Right cardiac atrium (tissue), 5 donors: ENCODE data around the gene SPATA22. TPM values are rescaled to one million over a fixed set of nuclear protein-coding genes. Genes with fewer than 3 reads are reported as not detected.
A peak's percentile ranks its signal among the peaks of the same experiment; 100 is the strongest.

Source experiments
- ATAC-seq, 2 donors: fragments of 200-7000 bp; cut with Tn5 transposase; one replicate each; pipeline versions ENCODE4 v1.8.0 to v1.9.1; 2020; ENCODE audit warnings: moderate library complexity in 2 of 2, mild to moderate bottlenecking in 1 of 2
- DNase-seq, 3 donors: peaks; one replicate each; pipeline ENCODE4 v3.0.0-alpha.2; 2020
- H3K27ac ChIP-seq: one replicate; pipeline ENCODE4 v1.5.1; 2013; ENCODE audit warnings: mild to moderate bottlenecking, low read length, control low read depth, moderate library complexity
- H3K27me3 ChIP-seq: one replicate; pipeline ENCODE4 v1.6.1; 2013; ENCODE audit not compliant: control insufficient read depth, insufficient read depth
- H3K4me1 ChIP-seq: one replicate; pipeline ENCODE4 v1.6.1; 2013; ENCODE audit warnings: low read length; ENCODE audit not compliant: control insufficient read depth, insufficient read depth
- H3K4me3 ChIP-seq: one replicate; pipeline ENCODE4 v1.5.1; 2013; ENCODE audit warnings: low read length, control low read depth
- H3K9me3 ChIP-seq: one replicate; pipeline ENCODE4 v1.6.1; 2013; ENCODE audit warnings: low read length; ENCODE audit not compliant: control insufficient read depth
- WGBS: extraction: QIAGEN DNeasy Blood & Tissue Kit; methylation state at CpG from one replicate; pipeline ENCODE4 v1.1.7; 2013; 5-methylcytosine and 5-hydroxymethylcytosine counted together
- intact Hi-C, 4 donors: fragments of 100-400 bp; cut with DNase I; formaldehyde crosslinking; loops; one replicate each; pipeline versions ENCODE4 v1.11.0 to v1.14.0; 2022 to 2023
- polyA plus RNA-seq: library from polyadenylated mRNA; stranded (reverse); fragments of 200-250 nt; gene quantifications from one replicate; pipeline ENCODE4 v1.2.3, GENCODE V29; 2013
- total RNA-seq, 4 donors: library from RNA; stranded (reverse); fragmentation: NEBNext Ultra II Directional; extraction: Animal tissue kit (Norgen Biotek cat#: 25700); gene quantifications; one replicate each; pipeline ENCODE4 v1.2.1, GENCODE V29; 2021
- donor health status: healthy with polysubstance abuse.
- donor health status: DM: no; HTN: yes; CAD: no.
- donor health status: DM: no; HTN: no; CAD: no.
- donor health status: DM: no; HTN: yes; CAD: no; lungs with severe emphysema.
- donor health status: DM: yes; HTN: yes; CAD: no.

SPATA22 gene
- total and polyA plus RNA-seq, 5 donors = 0.45 to 1.6 (median 1.5) TPM; not detected in 2

- Histone ChIP-seq H3K4me3 (no peak overlapping the region), H3K27me3 (no peaks in the 10 kb centered on the region), H3K4me1 (no peaks in the 10 kb centered on the region), H3K9me3 (no peaks in the 10 kb centered on the region), H3K27ac (no peak overlapping the region)
- ATAC-seq = no peak
- intact Hi-C loops = no loop called here
- DNase-seq = no peak
- WGBS = 94% methylated on average over 2 of the region's 2 CpGs
Observed at GRCh38 chr17:3506054-3506453, 34.4 kb upstream of the SPATA22 start.

- Histone ChIP-seq H3K27me3 (no peaks in the 10 kb centered on the region), H3K4me3 (no peak overlapping the region), H3K27ac (no peak overlapping the region), H3K9me3 (no peaks in the 10 kb centered on the region), H3K4me1 (no peaks in the 10 kb centered on the region)
- no peak for DNase-seq
- ATAC-seq = no peak
- intact Hi-C loops = no loop called here
- 94% methylated on average over 7 of the region's 7 CpGs for WGBS
Observed at GRCh38 chr17:3505008-3505407, 33.4 kb upstream of the SPATA22 start.

GRCh38 chr17:3503285-3503684, 31.7 kb upstream of the SPATA22 start:
- intact Hi-C loops = no loop called here
- H3K9me3 ChIP-seq = no peaks in the 10 kb centered on the region
- DNase-seq (no peak), ATAC-seq (no peak)
- WGBS = 49% methylated on average over 1 of the region's 1 CpG
- no peak overlapping the region for H3K4me3 ChIP-seq
- no peak overlapping the region for H3K27ac ChIP-seq
- H3K4me1 ChIP-seq = no peaks in the 10 kb centered on the region
- no peaks in the 10 kb centered on the region for H3K27me3 ChIP-seq

GRCh38 chr17:3502466-3502865, 30.8 kb upstream of the SPATA22 start:
- WGBS = 71% methylated on average over 5 of the region's 5 CpGs
- Histone ChIP-seq H3K27me3 (no peaks in the 10 kb centered on the region), H3K4me3 (no peak overlapping the region), H3K4me1 (no peaks in the 10 kb centered on the region), H3K27ac (no peak overlapping the region), H3K9me3 (no peaks in the 10 kb centered on the region)
- no peak for ATAC-seq
- intact Hi-C loops = no loop called here
- DNase-seq = no peak

- DNase-seq (no peak), ATAC-seq (no peak)
- H3K4me3 ChIP-seq = no peak overlapping the region
- intact Hi-C loops = no loop called here
- H3K9me3 ChIP-seq = no peaks in the 10 kb centered on the region
- no peaks in the 10 kb centered on the region for H3K4me1 ChIP-seq
- WGBS = 75% methylated on average over 5 of the region's 5 CpGs
- H3K27me3 ChIP-seq = no peaks in the 10 kb centered on the region
- no peak overlapping the region for H3K27ac ChIP-seq
Observed at GRCh38 chr17:3501344-3501743, 29.7 kb upstream of the SPATA22 start.

- H3K27me3 ChIP-seq = no peaks in the 10 kb centered on the region
- DNase-seq = no peak
- H3K27ac ChIP-seq = no peak overlapping the region
- no peak for ATAC-seq
- intact Hi-C loops = no loop called here
- H3K9me3 ChIP-seq = no peaks in the 10 kb centered on the region
- H3K4me3 ChIP-seq = no peak overlapping the region
- no peaks in the 10 kb centered on the region for H3K4me1 ChIP-seq
- WGBS = 87% methylated on average over 7 of the region's 7 CpGs
Observed at GRCh38 chr17:3497101-3497500, 25.5 kb upstream of the SPATA22 start.

GRCh38 chr17:3485481-3486068, 14.0 kb upstream of the SPATA22 start:
- 82% methylated on average over 8 of the region's 8 CpGs for WGBS
- ATAC-seq = no peak
- intact Hi-C loops = no loop called here

GRCh38 chr17:3482852-3483251, 11.2 kb upstream of the SPATA22 start:
- Histone ChIP-seq H3K27ac (no peak overlapping the region), H3K4me1 (no peaks in the 10 kb centered on the region), H3K9me3 (no peaks in the 10 kb centered on the region), H3K4me3 (no peak overlapping the region), H3K27me3 (no peaks in the 10 kb centered on the region)
- 71% methylated on average over 3 of the region's 3 CpGs for WGBS
- DNase-seq (no peak), ATAC-seq (no peak)
- intact Hi-C loops = no loop called here

More at GRCh38 chr17:3485481-3486068, 14.0 kb upstream of the SPATA22 start:
- no peak for DNase-seq
- no peak overlapping the region for H3K4me3 ChIP-seq
- H3K9me3 ChIP-seq = no peaks in the 10 kb centered on the region
- H3K4me1 ChIP-seq = no peaks in the 10 kb centered on the region
- H3K27me3 ChIP-seq = no peaks in the 10 kb centered on the region
- H3K27ac ChIP-seq = no peak overlapping the region

- H3K9me3 ChIP-seq = no peaks in the 10 kb centered on the region
- no peak for DNase-seq
Observed at GRCh38 chr17:3479988-3480387, 8.4 kb upstream of the SPATA22 start.

GRCh38 chr17:3475812-3476610, 4.4 kb upstream of the SPATA22 start, which contains the start of gene ASPA:
ASPA (plus strand) TSS chr17:3475997; CDS start chr17:3476160, 163 bp downstream.
- intact Hi-C loops = no loop called here
- Histone ChIP-seq H3K27me3 (no peaks in the 10 kb centered on the region), H3K27ac (no peak within 1 kb of the TSS), H3K4me3 (peak within 1 kb of the TSS; percentile 69), H3K9me3 (no peaks in the 10 kb centered on the region), H3K4me1 (no peaks in the 10 kb centered on the region)
- DNase-seq (no peak), ATAC-seq (peak in 1 of 2 donors; percentile 39)
- WGBS = 49% methylated on average over 7 of the region's 7 CpGs

More at GRCh38 chr17:3479988-3480387, 8.4 kb upstream of the SPATA22 start:
- Histone ChIP-seq H3K27ac (no peak overlapping the region), H3K4me1 (no peaks in the 10 kb centered on the region), H3K4me3 (no peak overlapping the region), H3K27me3 (no peaks in the 10 kb centered on the region)
- intact Hi-C loops = no loop called here
- WGBS = 93% methylated on average over 3 of the region's 3 CpGs
- ATAC-seq = no peak

GRCh38 chr17:3475251-3475685, 3.6 kb upstream of the SPATA22 start:
- Histone ChIP-seq H3K27me3 (no peaks in the 10 kb centered on the region), H3K4me3 (no peak overlapping the region), H3K4me1 (no peaks in the 10 kb centered on the region), H3K9me3 (no peaks in the 10 kb centered on the region), H3K27ac (no peak overlapping the region)
- no peak for DNase-seq
- intact Hi-C loops = no loop called here
- no peak for ATAC-seq
- WGBS = 60% methylated on average over 4 of the region's 4 CpGs
